Measurements from ENCODE around the gene ADCY3.

ADCY3 gene

DNA sequence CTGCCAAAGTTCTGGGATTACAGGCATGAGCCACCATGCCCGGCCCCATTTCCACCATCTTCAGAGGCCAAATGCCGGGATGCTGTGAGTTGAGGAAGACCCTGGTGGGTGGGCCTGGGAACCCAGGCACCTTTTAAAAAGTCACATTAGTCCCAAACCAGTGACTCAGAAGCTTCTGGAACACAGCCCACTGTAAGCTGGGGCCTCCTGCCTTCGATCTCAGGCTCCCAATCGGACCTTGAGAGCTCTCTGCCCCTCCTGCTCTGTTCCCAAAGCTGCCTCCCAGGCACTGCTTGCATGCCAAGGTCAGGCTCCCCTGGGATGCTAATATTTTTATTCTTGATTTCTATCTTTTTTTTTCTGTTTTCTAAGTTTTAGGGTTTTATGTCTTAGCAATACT is 4.2 kb downstream of the ADCY3 start:
- H3K4me3 ChIP-seq (ENCODE audit: low read length) = no peak overlapping the region
- no peak for DNase-seq (ENCODE audit: low read depth)
- TF ChIP-seq, protein P1, sequence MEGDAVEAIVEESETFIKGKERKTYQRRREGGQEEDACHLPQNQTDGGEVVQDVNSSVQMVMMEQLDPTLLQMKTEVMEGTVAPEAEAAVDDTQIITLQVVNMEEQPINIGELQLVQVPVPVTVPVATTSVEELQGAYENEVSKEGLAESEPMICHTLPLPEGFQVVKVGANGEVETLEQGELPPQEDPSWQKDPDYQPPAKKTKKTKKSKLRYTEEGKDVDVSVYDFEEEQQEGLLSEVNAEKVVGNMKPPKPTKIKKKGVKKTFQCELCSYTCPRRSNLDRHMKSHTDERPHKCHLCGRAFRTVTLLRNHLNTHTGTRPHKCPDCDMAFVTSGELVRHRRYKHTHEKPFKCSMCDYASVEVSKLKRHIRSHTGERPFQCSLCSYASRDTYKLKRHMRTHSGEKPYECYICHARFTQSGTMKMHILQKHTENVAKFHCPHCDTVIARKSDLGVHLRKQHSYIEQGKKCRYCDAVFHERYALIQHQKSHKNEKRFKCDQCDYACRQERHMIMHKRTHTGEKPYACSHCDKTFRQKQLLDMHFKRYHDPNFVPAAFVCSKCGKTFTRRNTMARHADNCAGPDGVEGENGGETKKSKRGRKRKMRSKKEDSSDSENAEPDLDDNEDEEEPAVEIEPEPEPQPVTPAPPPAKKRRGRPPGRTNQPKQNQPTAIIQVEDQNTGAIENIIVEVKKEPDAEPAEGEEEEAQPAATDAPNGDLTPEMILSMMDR (IDR thresholded peaks at IDR 0.05; ENCODE audit: insufficient read depth, low read depth, low read length, missing control alignments) = no peak

DNA sequence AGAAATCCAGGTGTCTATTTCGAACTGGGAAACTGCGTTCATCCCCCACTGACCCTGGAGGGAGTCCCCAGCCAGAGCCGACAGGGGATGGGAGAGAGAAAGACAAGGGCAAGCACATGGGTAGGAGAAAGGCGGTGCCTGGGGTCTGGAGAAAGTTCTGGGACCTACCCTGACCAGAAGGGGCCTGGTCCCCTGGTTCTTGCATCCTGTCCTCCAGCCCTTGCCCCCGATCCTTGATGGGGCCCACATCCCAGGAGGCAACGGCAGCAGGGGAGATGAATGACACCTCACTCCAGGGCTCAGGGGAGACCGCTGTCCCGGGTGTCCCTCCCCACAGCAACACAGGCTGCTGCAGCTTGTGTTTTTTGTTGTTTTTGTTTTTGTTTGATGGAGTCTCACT is 4.9 kb downstream of the ADCY3 start:
- DNase-seq (ENCODE audit: low read depth) = no peak
- TF ChIP-seq, protein P1 (IDR thresholded peaks at IDR 0.05; ENCODE audit: insufficient read depth, low read depth, low read length, missing control alignments) = no peak
- H3K4me3 ChIP-seq (ENCODE audit: low read length) = no peak overlapping the region

DNA sequence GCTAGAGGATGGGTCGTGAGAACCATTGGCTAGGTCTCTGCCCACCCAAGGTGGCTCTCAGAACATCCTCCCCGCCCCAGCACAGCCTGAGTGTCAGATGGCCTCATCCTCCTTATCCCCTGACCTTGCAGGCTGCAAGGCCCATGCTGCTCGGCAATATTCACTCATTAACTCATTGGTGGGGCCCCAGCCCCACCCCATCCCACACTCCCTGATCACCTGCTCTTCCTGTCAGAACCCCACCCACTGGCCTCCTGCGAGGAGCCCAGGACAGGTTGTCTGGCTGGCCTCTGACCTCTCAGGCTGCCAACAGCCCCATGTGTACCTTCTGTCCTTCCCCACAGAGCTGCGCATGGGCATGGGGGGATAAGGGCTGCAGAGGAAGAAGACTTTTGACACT is 5.3 kb downstream of the ADCY3 start:
- TF ChIP-seq, protein P1 (IDR thresholded peaks at IDR 0.05; ENCODE audit: insufficient read depth, low read depth, low read length, missing control alignments) = no peak
- H3K4me3 ChIP-seq (ENCODE audit: low read length) = no peak overlapping the region
- DNase-seq (ENCODE audit: low read depth) = no peak

DNA sequence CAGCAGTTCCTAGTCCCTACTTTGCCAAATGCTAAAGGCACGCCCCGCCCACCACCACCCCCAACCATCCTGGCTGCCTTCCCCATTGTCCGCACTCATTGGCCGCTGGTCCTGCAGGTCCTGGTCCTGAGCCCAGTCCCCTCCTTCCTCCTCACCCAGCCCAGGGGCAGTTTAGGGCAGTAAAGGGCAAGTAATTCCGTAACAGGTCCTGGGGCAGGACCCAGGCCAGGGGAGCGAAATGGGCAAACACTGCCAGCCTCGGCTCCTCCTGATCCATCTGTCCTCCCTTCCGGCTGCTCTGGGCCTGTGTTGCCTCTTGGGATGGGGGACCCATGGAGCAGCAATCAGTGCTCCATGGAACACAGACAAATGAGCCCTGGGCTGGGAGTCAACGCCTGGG is 6.1 kb downstream of the ADCY3 start:
- TF ChIP-seq, protein P1 (IDR thresholded peaks at IDR 0.05; ENCODE audit: insufficient read depth, low read depth, low read length, missing control alignments) = no peak
- DNase-seq (ENCODE audit: low read depth) = no peak
- no peak overlapping the region for H3K4me3 ChIP-seq (ENCODE audit: low read length)

DNA sequence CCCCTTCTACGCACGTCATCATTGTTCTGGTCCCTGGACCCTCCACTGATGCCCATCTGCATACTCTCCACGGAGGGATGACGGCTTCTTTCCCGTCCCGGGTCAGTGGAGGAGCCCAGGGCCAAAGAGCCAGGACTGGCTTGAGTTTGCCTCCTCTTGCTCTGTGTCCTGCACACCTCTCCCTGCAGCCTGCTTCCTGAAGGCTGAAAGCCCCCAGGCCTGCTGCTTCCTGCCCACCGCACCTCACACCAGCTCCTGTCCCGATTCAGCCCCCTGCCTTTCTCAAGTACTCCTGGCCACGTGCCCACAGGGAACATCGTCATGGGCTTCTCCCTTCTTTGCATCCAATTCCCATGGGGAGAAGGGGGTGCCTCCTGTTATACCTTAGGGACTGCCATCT is 7.1 kb downstream of the ADCY3 start:
- H3K4me3 ChIP-seq (ENCODE audit: low read length) = no peak overlapping the region
- TF ChIP-seq, protein P1 (IDR thresholded peaks at IDR 0.05; ENCODE audit: insufficient read depth, low read depth, low read length, missing control alignments) = no peak
- no peak for DNase-seq (ENCODE audit: low read depth)

DNA sequence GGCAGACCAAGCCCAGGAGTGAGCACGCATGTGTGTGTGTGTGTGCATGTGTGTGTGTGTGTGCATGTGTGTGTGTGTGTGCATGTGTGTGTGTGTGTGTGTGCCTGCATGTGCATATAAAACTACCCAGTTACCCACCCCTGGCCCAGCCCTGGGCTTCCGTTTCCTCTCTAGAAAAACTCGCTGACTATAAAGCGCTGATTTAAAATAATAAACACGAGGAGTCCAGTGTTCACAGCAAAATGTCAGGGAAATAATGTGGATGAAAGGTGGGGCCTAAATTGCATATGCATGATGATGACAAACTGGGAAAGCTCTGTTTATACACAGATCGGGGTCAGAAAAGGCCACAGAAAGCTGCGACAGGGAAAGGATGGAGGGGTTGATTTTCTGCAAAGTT is 7.5 kb downstream of the ADCY3 start:
- TF ChIP-seq, protein P1 (IDR thresholded peaks at IDR 0.05; ENCODE audit: insufficient read depth, low read depth, low read length, missing control alignments) = no peak
- no peak for DNase-seq (ENCODE audit: low read depth)

DNA sequence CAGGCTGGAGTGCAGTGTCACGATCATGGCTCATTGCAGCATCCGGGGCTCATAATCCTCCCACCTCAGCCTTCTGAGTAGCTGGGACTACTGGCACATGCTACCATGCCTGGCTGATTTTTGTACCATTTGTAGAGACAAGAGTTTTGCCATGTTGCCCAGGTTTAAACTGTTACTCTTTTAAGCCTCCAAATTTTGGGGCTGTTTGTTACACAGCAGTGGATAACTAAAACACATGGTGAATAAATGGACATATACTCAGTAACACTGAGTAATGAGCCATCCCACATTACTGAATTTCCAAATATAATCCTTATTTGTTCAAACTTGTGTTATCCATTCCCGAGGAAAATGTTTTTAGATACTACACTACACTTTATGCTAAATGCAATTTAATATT is 9.8 kb downstream of the ADCY3 start:
- DNase-seq (ENCODE audit: low read depth) = no peak
- TF ChIP-seq, protein P1 (IDR thresholded peaks at IDR 0.05; ENCODE audit: insufficient read depth, low read depth, low read length, missing control alignments) = no peak
- no peak overlapping the region for H3K4me3 ChIP-seq (ENCODE audit: low read length)

More for the DNA sequence above, 7.5 kb downstream of the ADCY3 start:
- no peak overlapping the region for H3K4me3 ChIP-seq (ENCODE audit: low read length)

All from epithelial cell of esophagus (primary cell).